GM19467 (cell line): ENCODE measurements around the gene DEPP1.

ENCODE experiments used
- ATAC-seq: cut with Tn5 transposase; IDR thresholded peaks from one replicate; pipeline ENCODE4 v1.9.1; 2021; ENCODE audit warnings: mild to moderate bottlenecking, moderate library complexity; ENCODE audit not compliant: unreplicated experiment

Gene DEPP1

DNA sequence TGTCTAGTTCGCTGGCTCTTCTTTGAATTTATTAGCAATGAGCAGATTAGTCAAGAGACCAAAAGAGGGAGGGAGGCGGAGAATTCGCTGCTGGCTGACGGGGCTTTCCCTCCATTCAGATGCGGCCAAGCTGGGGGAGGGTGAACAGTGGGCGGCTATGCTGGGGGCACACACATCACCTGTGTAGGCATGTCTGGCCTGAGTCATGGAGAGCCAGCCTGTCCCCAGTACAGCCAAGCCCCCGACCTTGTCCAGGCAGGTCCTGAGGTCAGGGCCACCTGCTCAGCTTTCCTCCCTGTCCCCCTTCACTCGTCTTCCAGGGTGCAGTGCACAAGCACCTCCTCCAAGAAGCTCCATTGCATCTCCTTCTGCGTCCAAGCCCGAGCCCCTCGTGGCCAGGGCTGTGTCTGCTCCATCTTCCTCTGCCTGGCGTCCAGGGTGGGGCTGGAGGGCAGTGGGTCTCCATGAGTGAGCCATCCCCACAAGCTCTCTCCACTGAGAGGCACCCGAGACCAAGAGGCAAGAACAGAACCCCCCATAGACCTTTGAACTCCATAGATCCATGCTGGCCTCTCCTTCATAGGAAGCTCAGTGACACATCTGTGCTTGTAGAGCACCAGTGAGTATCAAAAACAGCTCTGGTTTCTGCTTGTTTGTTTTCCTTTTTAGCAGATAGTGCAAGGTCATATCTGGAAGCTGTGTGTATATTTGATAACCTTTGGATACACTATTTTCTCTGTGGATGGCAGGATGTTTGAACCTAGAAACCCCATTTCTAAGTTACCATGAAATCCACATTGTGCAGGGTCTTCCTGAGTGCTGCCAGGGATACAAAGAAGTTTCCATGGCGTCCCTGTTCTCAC, 1.9 kb upstream of the DEPP1 start:
- ATAC-seq, result no peak

DNA sequence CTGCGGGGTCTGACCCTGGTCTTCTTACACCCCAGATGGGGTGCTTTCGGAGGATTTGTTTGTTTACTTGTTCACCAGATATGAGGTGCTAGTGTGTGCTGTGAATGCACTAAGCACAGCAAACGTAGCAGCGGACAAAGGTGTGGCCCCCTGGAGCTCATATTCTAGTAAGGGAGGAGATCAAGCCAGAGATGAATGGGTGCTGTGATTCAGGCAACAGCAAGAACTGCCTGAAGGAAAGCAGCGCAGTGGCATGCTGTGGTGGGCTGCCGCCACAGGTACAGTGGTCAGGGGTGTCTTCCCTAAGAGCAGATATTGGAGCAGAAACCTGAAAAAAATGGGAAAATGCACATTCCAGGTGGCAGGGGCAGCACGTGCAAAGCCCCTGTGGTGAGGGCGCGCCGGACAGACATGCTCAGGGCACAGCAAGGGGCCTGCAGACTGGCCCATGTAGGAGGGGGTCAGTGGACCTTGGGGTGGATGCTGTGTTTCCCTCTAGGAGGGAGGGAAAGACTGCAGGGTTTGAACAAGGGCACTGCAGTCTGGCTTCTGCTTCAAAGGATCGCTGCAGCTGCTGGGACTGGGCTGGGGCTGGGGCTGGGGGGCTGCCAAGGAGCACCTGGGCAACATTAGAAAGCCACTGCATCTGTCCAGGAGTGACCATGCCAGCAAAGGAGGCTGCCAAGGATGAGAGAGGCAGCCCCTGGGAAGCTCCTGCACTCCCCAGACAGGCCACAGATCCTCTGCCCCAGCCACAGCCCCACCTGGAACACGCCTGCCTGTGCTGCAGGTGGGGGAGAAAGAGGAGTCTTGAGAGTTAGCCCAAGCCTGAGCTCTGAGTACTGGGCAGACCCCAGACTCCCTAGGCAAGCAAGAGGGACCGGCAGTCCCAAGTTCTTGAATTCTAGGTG, 927 bp upstream of the DEPP1 start:
- ATAC-seq, result no peak

DNA sequence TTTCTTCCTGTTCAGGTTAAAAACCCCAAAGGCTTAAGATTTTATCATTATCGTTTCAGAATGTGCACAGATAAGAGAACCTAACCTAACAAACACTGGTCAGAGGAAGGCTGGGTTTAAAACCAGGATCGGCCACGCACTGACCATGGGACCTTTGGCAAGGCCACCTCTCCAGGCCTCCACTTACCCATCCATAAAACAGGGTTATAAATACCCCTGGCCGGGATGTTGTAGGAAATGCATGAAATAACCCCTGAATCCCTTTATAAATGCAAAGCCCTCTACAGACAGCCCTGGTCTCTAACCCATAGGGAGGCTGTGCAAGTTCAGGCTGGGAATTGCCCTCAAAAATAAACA, 418 bp downstream of the DEPP1 start:
- no peak for ATAC-seq

DNA sequence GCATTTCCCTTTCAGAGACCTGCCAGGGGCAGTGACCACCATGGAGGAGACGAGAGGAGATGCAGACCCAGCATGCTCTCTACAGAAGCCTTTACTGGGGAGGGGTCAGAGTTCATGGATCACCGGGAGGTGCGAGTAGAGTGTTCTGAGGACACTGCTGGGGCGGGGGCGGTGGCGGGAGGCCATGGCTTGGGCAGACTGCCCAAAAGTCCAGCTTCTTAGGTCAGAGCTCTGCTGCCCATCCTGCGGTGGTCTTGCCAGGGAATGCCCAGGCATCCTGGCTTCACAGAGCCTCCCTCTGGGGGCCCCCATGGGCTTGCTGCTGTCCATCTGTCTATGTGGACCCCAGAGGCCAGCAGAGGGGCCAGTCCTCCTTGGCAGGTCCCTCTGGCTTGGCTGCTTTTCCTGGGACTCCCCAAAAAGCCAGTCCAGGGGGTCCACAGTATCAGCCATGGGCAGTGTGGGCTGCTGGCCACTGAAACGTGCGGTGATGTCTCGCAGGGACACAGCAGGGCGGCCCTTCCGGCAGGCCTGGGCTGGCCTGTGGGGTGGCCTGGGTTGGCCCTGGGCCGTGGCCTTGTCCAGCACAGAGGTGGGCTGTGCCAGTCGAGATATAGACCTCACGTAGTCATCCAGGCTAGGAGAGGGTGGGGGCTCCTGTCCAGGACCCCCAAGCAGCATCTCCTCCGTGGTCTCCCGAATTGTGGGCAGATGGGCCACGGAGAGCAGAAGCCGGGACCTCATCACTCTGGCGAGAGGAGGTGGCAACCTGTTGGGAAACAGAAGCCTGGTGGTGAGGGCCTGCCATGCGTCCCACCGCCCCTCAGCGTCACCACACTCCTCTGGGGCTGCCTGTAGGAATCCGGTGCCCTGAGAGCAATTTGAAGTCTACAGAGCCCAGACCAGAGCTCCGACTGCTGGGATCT, 1.1 kb downstream of the DEPP1 start:
- no peak for ATAC-seq

DNA sequence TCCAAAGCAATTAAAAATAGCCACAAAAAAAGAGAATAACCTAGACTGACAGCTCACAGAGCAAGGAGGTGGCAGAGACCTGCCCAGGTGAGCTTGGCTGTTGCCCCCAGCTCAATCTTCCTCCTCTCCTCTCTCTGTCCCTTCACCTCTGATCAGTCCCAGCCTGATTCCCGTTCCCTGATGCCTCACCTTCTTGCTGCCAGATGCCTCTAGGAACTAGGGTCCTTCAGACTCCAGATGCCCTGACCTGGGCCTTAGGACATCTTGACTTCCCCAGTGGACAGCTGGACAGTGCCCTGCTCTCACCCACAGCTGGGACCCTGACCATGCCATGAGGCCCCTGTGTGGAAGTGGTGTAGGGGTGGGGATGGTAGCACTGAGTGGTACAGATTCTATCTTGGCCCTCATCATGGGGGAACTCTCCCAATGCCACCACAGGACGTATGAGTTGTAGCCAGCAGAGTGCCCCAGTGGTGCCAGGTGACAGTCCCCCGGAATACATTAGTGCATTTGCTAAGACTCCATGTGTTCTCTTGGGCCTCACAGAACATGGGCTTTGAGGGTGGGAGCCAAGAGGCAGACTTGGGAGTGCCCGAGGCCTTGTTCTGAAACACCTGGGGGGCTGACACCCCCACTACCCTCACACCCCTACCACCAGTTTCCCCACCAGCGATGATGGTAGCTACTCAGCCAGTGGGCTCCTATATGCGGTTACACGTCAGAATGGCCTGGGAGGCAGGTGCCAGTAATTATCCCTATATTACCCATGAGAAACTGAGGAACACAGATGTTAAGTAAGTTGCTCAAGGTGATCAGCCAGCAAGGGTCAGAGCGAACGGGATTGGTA, 2.0 kb downstream of the DEPP1 start:
- no peak for ATAC-seq

DNA sequence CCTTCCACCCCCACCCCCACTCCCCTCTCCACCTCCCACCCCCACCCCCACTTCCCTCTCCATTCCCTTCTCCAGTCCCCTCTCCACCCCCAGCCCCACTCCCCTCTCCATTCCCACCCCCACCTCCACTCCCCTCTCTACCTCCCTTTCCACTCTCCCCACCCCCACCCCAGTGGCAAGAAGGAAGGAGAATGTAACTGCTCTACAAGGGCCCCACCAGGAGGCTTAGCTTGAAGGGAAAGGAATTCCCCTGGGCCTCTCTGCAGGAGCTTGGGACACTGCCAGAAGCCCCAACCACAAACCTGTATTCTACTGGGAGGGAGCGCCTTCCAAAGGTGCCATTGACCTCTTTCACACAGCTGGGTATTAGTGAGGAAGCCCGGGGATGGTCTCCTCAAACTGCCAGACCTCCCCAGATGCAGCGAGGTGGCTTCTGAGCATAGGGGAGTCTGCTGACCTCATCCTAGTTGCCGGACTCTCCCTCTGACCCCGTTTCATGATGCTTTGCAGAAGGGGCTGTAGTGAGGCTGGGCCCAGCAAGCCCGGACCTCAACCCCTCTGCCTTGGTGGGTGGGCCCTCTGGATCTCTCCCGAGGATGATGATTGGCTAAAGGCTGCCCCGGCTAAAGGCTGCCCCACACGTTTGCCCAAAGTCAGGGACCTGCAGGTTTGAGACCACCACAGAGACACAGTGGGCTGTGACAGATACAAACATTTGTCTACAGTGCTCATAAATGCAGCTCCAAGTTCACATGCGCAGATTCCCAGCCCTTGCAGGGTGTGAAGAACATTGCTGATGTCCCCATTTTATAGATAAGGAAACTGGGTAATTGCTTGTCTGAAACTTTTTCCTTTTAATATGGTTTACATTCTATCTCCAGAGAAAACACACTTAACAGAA, 2.9 kb downstream of the DEPP1 start:
- no peak for ATAC-seq

DNA sequence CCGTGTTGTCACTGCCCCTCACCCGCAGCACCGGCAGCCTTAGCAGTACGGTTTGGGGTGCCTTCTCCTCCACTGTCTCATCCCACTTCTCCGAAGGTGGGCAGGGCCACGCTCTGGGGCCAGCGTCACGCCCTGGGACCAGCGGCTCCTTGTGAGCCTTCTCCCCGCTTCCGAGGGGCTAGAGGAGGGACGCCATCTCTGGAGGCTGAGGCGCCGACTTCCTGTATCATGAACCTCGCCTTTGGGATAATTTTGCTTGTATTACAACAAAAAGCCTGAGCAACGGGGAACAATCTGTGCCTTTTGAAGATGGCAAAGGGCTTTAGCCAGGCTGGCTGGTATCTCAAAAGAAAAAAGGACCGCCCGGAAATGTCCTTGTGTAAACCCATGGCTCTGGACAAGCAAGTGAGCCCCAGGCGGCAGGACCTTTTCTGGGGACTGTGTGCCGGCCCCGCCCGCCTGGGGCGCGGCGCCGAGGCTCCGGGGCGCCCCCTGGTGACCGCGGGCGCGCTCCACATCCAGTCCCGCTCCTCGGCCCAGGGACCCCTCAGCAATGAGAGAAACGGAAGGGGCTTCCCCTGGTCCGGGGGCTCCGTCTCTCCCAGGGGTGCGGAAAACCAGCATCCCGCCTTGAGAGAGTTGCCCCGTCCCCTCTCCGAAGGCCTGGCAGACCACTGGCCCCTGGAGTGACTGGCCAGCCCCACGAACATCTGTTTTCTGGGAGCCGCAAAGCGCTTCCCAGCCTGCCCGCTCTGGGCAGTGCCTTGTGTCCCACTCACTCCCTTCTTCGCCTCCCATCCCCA, 3.8 kb downstream of the DEPP1 start:
- peak; percentile 80 for ATAC-seq

DNA sequence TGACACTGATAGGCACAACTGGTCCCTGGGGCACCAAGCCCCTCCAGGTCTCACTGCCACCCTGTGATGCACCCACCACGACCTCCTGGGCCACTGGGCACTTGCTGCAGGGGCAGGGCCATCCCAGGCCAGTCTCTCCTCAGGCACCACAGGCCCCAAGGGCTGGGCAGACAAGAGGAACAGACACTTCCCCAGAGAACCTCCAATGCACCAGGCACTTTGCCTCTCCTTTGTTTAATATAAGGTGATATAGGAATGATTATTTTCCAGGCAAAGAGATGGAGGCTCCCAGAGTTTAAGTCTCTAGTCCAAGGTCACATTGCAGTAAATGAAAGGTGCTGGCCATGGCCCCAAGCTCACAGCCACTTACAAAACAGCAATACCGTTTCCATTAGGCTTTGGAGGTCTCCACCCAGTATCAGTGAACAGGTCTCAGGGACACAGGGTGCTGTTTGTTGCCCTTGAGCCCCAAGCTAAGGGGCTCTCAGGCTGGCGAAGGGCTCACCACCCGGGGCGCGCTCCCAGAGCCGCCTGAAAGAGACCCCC, 4.5 kb downstream of the DEPP1 start:
- ATAC-seq, result no peak

DNA sequence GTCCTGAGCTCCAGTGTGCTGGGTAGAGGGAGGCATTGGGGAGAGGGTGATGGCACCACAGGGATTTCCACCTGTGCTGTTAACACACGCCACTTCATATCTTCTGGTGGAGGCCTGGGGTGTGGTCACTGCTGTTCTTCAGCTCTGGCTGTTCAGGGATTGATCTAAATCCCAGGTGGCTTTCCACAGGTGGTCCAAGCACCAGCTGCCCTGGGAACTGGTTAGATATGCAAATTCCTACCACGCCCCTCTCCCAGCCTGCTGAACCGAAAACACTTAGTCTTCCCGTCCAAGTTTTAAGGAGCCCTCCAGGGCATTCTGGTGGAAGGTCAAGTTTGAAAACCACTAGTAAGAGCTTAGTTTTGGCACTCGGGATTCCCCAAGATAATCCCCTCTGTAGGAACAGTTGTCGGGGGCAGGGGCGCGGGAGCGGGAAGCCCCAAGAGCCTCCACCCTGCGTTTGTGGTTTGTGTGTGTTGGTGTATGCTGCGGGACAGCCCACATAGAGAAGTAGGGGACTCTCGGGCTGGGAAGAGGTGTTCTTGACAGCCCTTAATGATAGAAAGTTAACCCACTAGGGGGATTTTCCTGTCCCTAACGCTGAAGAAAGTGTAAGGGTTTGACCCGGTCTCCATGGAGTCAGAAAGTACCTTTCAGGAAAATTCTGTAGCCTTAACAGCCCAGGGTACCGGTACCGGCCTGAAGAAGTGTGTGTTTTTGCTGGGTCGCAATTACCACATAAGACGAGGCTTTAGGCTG, 5.1 kb downstream of the DEPP1 start:
- ATAC-seq, result no peak

DNA sequence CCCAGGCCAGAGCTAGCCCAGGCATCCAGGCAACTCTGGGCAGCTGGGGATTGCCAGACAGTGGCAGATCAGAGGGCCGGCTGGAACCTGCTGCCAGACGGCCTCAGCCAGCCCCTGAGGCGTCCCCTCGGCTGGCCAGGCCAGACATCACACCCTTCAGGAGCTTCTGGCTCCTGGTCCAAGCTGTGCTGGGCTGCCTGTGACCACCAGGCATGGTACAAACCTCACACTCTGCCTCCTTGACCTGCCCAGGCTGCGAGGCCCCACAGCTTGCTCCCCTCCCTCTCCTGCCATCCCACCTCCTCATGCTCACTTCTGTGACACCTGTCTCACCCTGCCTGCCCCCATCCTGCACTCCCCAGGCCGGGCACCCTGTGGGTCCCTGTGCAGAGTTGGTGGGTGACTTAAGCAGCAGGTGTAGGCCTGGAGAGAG, 5.7 kb downstream of the DEPP1 start:
- ATAC-seq, result no peak

DNA sequence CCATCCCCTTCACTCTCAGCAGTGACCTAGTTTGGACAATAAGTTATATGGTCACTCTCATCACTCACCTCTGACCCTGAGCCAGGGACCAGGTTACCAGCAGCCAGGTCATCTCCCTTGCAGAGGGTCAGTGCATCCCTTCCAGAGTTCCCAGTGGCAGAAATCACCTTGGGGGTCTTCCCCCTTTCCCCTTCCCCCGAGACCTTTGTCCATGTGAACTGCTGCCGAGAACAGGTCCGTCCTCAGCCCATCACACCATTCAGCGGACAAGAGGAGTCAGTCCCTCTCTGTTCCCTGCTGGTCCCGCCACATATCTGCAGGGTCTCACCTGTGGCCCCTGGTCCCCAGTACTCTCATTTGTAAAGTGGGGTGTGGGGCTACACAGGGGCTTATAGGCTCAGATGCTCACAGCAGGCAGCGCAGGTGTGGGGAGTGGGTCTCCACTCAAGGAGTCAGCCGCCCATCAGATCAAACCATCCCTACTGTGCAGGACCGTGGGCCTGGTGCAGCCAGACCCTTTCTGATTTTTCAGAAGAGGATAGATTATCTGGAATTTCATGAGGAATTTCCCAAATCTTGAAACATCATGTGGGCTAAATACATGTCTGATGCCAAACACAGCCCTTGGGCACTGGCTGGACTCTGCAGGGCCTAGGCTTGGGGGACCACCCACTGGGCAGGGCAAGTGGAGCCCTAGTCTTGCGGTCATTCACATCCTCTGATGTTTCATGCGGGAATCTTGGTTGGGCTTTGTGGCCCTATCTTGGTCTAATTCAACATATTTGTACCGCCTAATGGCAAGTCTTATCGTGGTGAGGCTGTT, 6.5 kb downstream of the DEPP1 start:
- ATAC-seq, result no peak

DNA sequence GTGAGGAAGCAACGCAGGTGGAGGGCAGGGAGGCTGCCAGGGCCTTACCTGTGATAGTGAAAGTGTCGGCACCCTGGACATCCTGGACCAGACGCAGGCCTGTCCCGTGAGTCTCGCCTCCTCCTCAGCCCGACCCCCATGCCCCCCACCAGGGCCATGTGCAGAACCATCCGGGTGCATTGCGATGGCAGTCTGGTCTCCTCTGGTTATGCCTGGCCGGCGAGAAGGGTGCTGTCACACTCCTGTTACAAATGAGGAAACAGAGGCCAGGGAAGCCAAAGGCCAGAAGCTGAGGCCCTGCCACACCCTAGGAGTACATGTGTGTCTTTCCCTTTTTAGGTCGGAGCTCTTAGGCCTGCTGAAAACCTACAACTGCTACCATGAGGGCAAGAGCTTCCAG, 7.2 kb downstream of the DEPP1 start:
- ATAC-seq, result no peak

DNA sequence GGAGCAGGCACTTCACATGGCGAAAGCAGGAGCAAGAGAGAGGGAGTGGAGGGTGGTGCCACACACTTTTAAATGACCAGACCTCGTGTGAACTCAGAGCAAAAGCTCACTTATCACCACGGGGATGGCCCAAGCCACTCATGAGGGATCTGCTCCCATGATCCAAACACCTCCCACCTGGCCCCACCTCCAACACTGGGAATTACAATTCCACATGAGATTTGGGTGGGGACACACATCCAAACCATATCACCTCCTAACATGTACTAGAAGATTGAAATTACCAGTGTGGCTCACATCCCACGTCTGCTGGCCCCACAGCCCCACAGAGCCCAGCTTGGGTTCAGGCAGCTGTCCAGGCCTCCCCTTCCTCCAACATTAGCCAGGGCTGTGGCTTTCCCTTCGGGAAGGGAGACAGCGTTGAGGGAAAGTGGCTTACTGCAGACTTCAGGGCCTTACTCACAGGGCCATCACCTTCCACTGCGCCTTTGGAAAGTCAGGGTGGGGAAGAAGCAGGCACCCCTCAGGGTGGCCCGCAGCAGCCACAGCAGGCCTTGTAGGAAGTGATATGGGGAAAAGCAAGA, 7.7 kb downstream of the DEPP1 start:
- ATAC-seq, result no peak

DNA sequence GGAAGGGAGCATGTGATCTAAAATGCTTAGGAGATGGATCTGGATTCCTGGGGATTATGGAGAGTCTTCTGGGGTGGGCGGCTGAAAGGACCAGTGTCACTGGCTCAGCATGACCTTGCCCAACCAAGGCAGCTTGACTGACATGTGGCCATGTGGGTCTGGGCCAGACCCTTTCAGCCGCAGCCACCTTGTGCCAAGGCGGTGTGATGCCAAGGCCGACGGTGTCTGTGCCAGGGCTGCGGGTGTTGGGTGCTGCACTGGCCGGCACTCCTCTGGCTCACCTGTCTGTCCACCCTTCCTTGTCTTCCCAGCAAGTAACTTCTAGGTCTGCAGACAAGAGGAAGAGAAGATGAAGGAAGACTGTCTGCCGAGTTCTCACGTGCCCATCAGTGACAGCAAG, 8.8 kb downstream of the DEPP1 start:
- no peak for ATAC-seq

DNA sequence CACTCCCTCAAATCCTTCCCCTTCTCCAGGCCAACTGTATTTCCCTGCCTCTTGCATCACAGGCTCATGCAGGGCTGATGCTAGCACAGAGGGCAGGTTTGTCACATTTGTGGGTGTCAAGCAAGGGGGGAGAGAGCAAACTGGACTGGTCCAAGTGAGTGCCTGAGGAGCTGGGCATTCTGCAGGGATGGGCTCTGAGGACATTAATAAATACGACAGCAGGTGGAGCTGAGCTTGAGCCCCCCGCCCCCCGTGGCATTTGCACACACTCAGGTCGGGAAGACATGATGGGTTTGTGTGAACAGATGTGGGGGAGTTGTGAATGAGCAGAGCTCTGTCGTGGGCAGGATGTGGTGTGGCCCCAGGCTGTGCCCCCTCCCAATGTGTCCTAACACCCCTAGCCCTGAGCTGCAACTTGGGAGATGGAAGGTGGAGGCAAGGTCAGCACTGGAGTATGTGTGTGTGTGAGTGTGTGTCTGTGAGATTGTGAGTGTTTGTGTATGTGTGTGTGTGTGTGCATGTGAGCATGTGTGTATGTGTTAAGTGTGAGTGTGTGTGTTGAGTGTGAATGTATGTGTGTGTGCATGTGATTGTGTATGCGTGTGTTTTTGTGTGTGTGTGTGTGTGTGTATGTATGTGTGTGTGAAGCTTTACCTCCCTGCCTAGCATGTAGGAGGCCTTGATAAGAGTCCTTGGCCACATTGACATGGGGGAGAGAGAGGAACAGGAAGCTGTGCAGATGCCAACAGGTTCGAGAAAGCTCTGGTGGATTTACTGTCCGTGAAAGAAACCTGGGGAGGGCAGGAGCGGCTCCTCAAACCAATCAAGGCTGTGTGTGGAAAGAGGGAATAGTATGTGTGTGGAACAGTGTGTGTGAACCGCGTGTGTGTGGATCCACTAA, 9.9 kb downstream of the DEPP1 start:
- ATAC-seq, result no peak
